T-cell (primary cell): Measurements from ENCODE around the gene RPS25. TPM values are rescaled to one million over a fixed set of nuclear protein-coding genes. Genes with fewer than 3 reads are reported as not detected.

Experiments used
- total RNA-seq, 35 experiments: library from RNA in 6 of 35; stranded (reverse) in 6 of 35; fragments of 120-200 nt in 1 of 35; gene quantifications; one replicate each; pipeline versions ENCODE4 v1.2.1 to v1.2.4 and lab custom pipeline; 2013 to 2026

RPS25 gene
- total RNA-seq, 5 donors from 2014 or later (not counting 1 experiment from before 2014, with no cell fraction given), result 1,733 to 2,728 (median 2,161) TPM

Other genes starting within 250 kb of the RPS25 start
- 100 to 1,000 TPM; 220 to 312 (median 244) TPM for gene DDX6, start 227.2 kb downstream of the RPS25 start, total RNA-seq
- gene CXCR5, start 134.5 kb downstream of the RPS25 start, total RNA-seq, result 10 to 100 TPM in 1 of 5 donors, 1 to 10 TPM in 4; 4.7 to 10.6 (median 6.3) TPM
- 100 to 1,000 TPM; 229 to 331 (median 308) TPM for gene BCL9L, start 92.4 kb downstream of the RPS25 start, total RNA-seq
- under 1 TPM in 1 of 5 donors, not detected in 4; 0.32 TPM for gene UPK2, start 62.0 kb downstream of the RPS25 start, total RNA-seq
- gene FOXR1, start 46.6 kb downstream of the RPS25 start, total RNA-seq, result not detected
- gene CENATAC, start 20.2 kb downstream of the RPS25 start, total RNA-seq, result 100 to 1,000 TPM; 104 to 121 (median 118) TPM
- gene TRAPPC4, start 423 bp upstream of the RPS25 start, total RNA-seq, result 10 to 100 TPM; 65.0 to 78.5 (median 74.3) TPM
- 10 to 100 TPM in 4 of 5 donors, 1 to 10 TPM in 1; 8.9 to 18.0 (median 15.4) TPM for gene SLC37A4, start 12.5 kb upstream of the RPS25 start, total RNA-seq
- gene HYOU1, start 38.9 kb upstream of the RPS25 start, total RNA-seq, result 100 to 1,000 TPM in 4 of 5 donors, 10 to 100 TPM in 1; 91.2 to 113 (median 112) TPM
- gene VPS11, start 49.5 kb upstream of the RPS25 start, total RNA-seq, result 10 to 100 TPM; 59.5 to 69.8 (median 62.6) TPM
- gene HMBS, start 66.5 kb upstream of the RPS25 start, total RNA-seq, result 10 to 100 TPM in 3 of 5 donors, 1 to 10 TPM in 2; 6.7 to 17.8 (median 12.3) TPM
- gene DPAGT1, start 83.5 kb upstream of the RPS25 start, total RNA-seq, result 10 to 100 TPM; 21.7 to 54.2 (median 43.9) TPM
- 10 to 100 TPM; 18.9 to 36.4 (median 30.6) TPM for gene C2CD2L, start 89.0 kb upstream of the RPS25 start, total RNA-seq
- gene HINFP, start 103.2 kb upstream of the RPS25 start, total RNA-seq, result 10 to 100 TPM; 30.0 to 68.5 (median 56.7) TPM
- under 1 TPM in 1 of 5 donors, not detected in 4; 0.09 TPM for gene ABCG4, start 130.7 kb upstream of the RPS25 start, total RNA-seq
- 10 to 100 TPM in 3 of 5 donors, 1 to 10 TPM in 2; 6.5 to 12.8 (median 11.6) TPM for gene NLRX1, start 150.4 kb upstream of the RPS25 start, total RNA-seq
- 1 to 10 TPM in 1 of 5 donors, under 1 TPM in 3, not detected in 1; 0.30 to 1.1 (median 0.73) TPM for gene NHERF4, start 167.1 kb upstream of the RPS25 start, total RNA-seq
- 10 to 100 TPM; 40.9 to 42.2 (median 41.1) TPM for gene CBL, start 188.0 kb upstream of the RPS25 start, total RNA-seq